ENCODE results near the gene C3orf20. TPM values are rescaled to one million over a fixed set of nuclear protein-coding genes. Genes with fewer than 3 reads are reported as not detected.

C3orf20 gene
- total RNA-seq, result under 1 TPM in 1 of 2 experiments, not detected in 1; 0.14 TPM

- H3K27ac Mint-ChIP-seq, result no peak within 1 kb of the TSS
- H3K9me3 Mint-ChIP-seq, result no peaks in the 10 kb centered on the region
- no peaks in the 10 kb centered on the region for H3K4me1 Mint-ChIP-seq
- no peak within 1 kb of the TSS for H3K4me3 Mint-ChIP-seq
- DNase-seq, result no peak
- peaks cover 5% of the 10 kb centered on the region for H3K36me3 Mint-ChIP-seq
- H3K27me3 Mint-ChIP-seq, result no peaks in the 10 kb centered on the region
These were observed at the start of gene C3orf20 for GRCh38 chr3:14674841-14675240. TSS of gene C3orf20 (plus strand) at chr3:14675141. CDS start at chr3:14682714, 7,573 bp downstream.

GRCh38 chr3:14625443-14625842 lies 49.5 kb upstream of the C3orf20 start:
- H3K9me3 Mint-ChIP-seq, result no peaks in the 10 kb centered on the region
- no peaks in the 10 kb centered on the region for H3K36me3 Mint-ChIP-seq
- H3K27me3 Mint-ChIP-seq, result no peaks in the 10 kb centered on the region
- H3K4me3 Mint-ChIP-seq, result no peak overlapping the region
- H3K27ac Mint-ChIP-seq, result no peak overlapping the region
- H3K4me1 Mint-ChIP-seq, result no peaks in the 10 kb centered on the region
- DNase-seq, result no peak

- no peak overlapping the region for H3K4me3 Mint-ChIP-seq
- no peak for DNase-seq
- H3K27ac Mint-ChIP-seq, result no peak overlapping the region
- H3K4me1 Mint-ChIP-seq, result no peaks in the 10 kb centered on the region
- H3K27me3 Mint-ChIP-seq, result peaks cover 5% of the 10 kb centered on the region
- no peaks in the 10 kb centered on the region for H3K36me3 Mint-ChIP-seq
- no peaks in the 10 kb centered on the region for H3K9me3 Mint-ChIP-seq
These were observed 47.1 kb upstream of the C3orf20 start for GRCh38 chr3:14627815-14628214.

GRCh38 chr3:14628406-14628805 lies 46.5 kb upstream of the C3orf20 start:
- H3K4me3 Mint-ChIP-seq, result no peak overlapping the region
- peaks cover 5% of the 10 kb centered on the region for H3K27me3 Mint-ChIP-seq
- no peaks in the 10 kb centered on the region for H3K9me3 Mint-ChIP-seq
- H3K4me1 Mint-ChIP-seq, result no peaks in the 10 kb centered on the region
- no peak for DNase-seq
- no peak overlapping the region for H3K27ac Mint-ChIP-seq
- H3K36me3 Mint-ChIP-seq, result no peaks in the 10 kb centered on the region

- no peak for DNase-seq
- Mint-ChIP-seq H3K27me3 (peaks cover 19% of the 10 kb centered on the region), H3K4me1 (no peaks in the 10 kb centered on the region), H3K9me3 (no peaks in the 10 kb centered on the region), H3K27ac (no peak overlapping the region), H3K4me3 (no peak overlapping the region), H3K36me3 (no peaks in the 10 kb centered on the region)
These were observed 44.4 kb upstream of the C3orf20 start for GRCh38 chr3:14630404-14631100.

GRCh38 chr3:14631101-14631497 lies 43.8 kb upstream of the C3orf20 start:
- H3K4me3 Mint-ChIP-seq, result no peak overlapping the region
- H3K4me1 Mint-ChIP-seq, result no peaks in the 10 kb centered on the region
- no peak overlapping the region for H3K27ac Mint-ChIP-seq
- DNase-seq, result no peak
- no peaks in the 10 kb centered on the region for H3K36me3 Mint-ChIP-seq
- H3K27me3 Mint-ChIP-seq, result peaks cover 21% of the 10 kb centered on the region
- H3K9me3 Mint-ChIP-seq, result no peaks in the 10 kb centered on the region

- H3K4me3 Mint-ChIP-seq, result no peak overlapping the region
- H3K9me3 Mint-ChIP-seq, result no peaks in the 10 kb centered on the region
- H3K36me3 Mint-ChIP-seq, result no peaks in the 10 kb centered on the region
- H3K27me3 Mint-ChIP-seq, result peaks cover 26% of the 10 kb centered on the region
- DNase-seq, result no peak
- no peaks in the 10 kb centered on the region for H3K4me1 Mint-ChIP-seq
- H3K27ac Mint-ChIP-seq, result no peak overlapping the region
These were observed 43.1 kb upstream of the C3orf20 start for GRCh38 chr3:14631687-14632441.

GRCh38 chr3:14632442-14632930 lies 42.5 kb upstream of the C3orf20 start:
- H3K4me3 Mint-ChIP-seq, result no peak overlapping the region
- no peak overlapping the region for H3K27ac Mint-ChIP-seq
- no peaks in the 10 kb centered on the region for H3K4me1 Mint-ChIP-seq
- peaks cover 32% of the 10 kb centered on the region for H3K27me3 Mint-ChIP-seq
- no peaks in the 10 kb centered on the region for H3K9me3 Mint-ChIP-seq
- no peak for DNase-seq
- H3K36me3 Mint-ChIP-seq, result no peaks in the 10 kb centered on the region

- no peak for DNase-seq
- Mint-ChIP-seq H3K4me1 (no peaks in the 10 kb centered on the region), H3K27me3 (peaks cover 40% of the 10 kb centered on the region), H3K27ac (no peak overlapping the region), H3K4me3 (no peak overlapping the region), H3K36me3 (no peaks in the 10 kb centered on the region), H3K9me3 (no peaks in the 10 kb centered on the region)
These were observed 41.5 kb upstream of the C3orf20 start for GRCh38 chr3:14633417-14633816.

- no peak overlapping the region for H3K27ac Mint-ChIP-seq
These were observed 41.0 kb upstream of the C3orf20 start for GRCh38 chr3:14633819-14634424.

GRCh38 chr3:14634763-14635400 lies 40.1 kb upstream of the C3orf20 start:
- H3K36me3 Mint-ChIP-seq, result no peaks in the 10 kb centered on the region
- H3K4me1 Mint-ChIP-seq, result peaks cover 2% of the 10 kb centered on the region
- peaks cover 46% of the 10 kb centered on the region for H3K27me3 Mint-ChIP-seq
- H3K4me3 Mint-ChIP-seq, result no peak overlapping the region
- DNase-seq, result no peak
- H3K9me3 Mint-ChIP-seq, result no peaks in the 10 kb centered on the region
- H3K27ac Mint-ChIP-seq, result no peak overlapping the region

More at GRCh38 chr3:14633819-14634424, 41.0 kb upstream of the C3orf20 start:
- no peak overlapping the region for H3K4me3 Mint-ChIP-seq
- H3K27me3 Mint-ChIP-seq, result peaks cover 45% of the 10 kb centered on the region
- H3K36me3 Mint-ChIP-seq, result no peaks in the 10 kb centered on the region
- DNase-seq, result peak; percentile 52
- peaks cover 1% of the 10 kb centered on the region for H3K4me1 Mint-ChIP-seq
- H3K9me3 Mint-ChIP-seq, result no peaks in the 10 kb centered on the region

- DNase-seq, result no peak
- H3K36me3 Mint-ChIP-seq, result no peaks in the 10 kb centered on the region
These were observed 38.3 kb upstream of the C3orf20 start for GRCh38 chr3:14636496-14637087.

GRCh38 chr3:14640157-14640562 lies 34.8 kb upstream of the C3orf20 start:
- Mint-ChIP-seq H3K4me1 (peaks cover 2% of the 10 kb centered on the region), H3K27me3 (peaks cover 34% of the 10 kb centered on the region), H3K27ac (no peak overlapping the region), H3K36me3 (no peaks in the 10 kb centered on the region), H3K4me3 (no peak overlapping the region), H3K9me3 (no peaks in the 10 kb centered on the region)
- DNase-seq, result no peak

More at GRCh38 chr3:14636496-14637087, 38.3 kb upstream of the C3orf20 start:
- H3K9me3 Mint-ChIP-seq, result no peaks in the 10 kb centered on the region
- H3K4me3 Mint-ChIP-seq, result no peak overlapping the region
- H3K27ac Mint-ChIP-seq, result no peak overlapping the region
- peaks cover 2% of the 10 kb centered on the region for H3K4me1 Mint-ChIP-seq
- peaks cover 50% of the 10 kb centered on the region for H3K27me3 Mint-ChIP-seq

GRCh38 chr3:14640734-14641133 lies 34.2 kb upstream of the C3orf20 start:
- peaks cover 2% of the 10 kb centered on the region for H3K4me1 Mint-ChIP-seq
- H3K36me3 Mint-ChIP-seq, result no peaks in the 10 kb centered on the region
- DNase-seq, result no peak
- no peaks in the 10 kb centered on the region for H3K9me3 Mint-ChIP-seq
- H3K4me3 Mint-ChIP-seq, result no peak overlapping the region
- peaks cover 30% of the 10 kb centered on the region for H3K27me3 Mint-ChIP-seq
- no peak overlapping the region for H3K27ac Mint-ChIP-seq

All from activated naive CD8-positive, alpha-beta T cell treated with anti-CD3 and anti-CD28 coated beads for 36 hours (primary cell).